ENCODE measurements around the gene CHTF18.
"Not testable (repeated sequence)": the region's sequence is repeated elsewhere in the genome, so short reads cannot be mapped to it uniquely, and the experiment has no call there.

The CHTF18 gene

DNA sequence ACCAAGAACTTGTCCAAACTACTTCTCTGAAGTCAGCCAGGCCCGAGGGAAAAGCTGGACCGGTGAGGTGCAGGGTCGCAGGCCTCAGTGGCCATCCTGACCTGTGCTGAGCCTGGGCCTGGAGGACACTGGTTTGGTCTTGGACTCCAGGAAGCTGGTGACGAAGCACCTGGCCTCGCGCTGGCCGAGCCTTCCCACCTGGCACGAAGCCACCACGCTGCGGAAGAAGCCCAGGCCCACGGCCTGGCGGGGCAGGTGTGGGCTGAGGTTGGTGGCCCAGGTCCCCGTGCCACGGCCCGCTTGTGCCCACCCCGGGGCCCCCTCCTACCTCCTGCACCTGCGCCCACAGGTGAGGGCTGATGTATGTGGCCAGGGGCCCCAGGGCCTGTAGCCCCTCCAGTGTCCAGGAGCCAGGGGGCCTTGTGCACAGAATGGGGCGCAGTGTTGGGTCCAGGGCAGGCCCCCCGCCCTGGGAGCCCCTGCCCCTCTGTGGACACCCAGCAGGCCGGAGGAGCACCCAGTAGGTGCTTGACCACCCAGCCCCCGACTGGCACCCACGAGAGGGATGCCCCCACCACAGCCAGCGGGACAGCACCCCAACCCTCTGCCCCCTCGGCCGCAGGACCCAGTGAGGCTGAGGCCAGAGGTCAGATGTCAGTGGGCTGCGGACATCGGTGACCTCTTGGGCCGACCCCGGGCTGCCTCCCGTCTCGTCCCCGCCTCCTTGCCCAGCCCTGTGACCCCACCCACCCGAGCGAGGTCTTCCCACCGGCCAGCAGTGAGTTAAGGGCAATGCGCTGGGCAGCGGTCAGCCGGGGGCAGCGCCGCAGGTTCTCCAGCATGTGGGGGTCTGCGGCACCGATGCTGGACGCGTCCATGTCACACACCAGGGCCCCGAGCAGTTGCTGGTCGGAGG is 14.1 kb upstream of the CHTF18 start:
- no peaks in the 10 kb centered on the region for H3K4me1 ChIP-seq (ENCODE audit: control insufficient read depth in 5 of 5, insufficient read depth in 5 of 5, low read length in 5 of 5)
- peaks cover 4 to 19% (median 12%) of the 10 kb centered on the region in 5 donors for H3K27me3 ChIP-seq (ENCODE audit: control insufficient read depth in 5 of 5, insufficient read depth in 4 of 5, low read length in 5 of 5)

DNA sequence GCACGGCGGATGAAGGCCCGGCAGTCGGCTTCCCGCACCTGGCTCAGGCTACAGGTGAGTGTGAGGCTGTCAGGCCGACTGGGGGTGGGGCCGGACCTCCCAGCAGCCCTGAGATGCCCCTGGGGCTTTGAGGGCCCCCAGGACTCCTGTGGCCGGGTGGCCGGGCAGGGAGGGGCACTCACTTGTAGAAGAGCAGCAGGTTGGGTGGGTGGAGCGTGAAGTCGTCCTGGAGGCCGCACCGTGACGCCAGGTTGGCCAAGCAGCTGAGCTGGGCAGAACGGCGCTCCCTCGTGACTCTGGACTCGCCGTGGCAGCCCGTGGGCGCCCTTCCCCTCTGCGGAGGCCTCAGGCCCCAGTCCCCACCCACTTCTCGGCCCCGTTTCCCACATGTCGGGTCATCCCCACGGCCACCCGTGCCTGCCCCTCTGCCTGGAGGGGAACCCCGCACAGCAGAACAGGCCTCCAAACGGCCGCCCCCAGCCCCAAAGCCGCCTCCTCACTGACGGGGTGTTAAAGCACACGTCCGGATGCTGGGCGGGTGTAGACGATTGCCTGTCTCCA is 13.1 kb upstream of the CHTF18 start:
- no peaks in the 10 kb centered on the region for H3K4me1 ChIP-seq (ENCODE audit: control insufficient read depth in 5 of 5, insufficient read depth in 5 of 5, low read length in 5 of 5)
- H3K4me3 ChIP-seq (ENCODE audit: low read depth in 1 of 5, low read length in 5 of 5) = no peak overlapping the region
- H3K27ac ChIP-seq (ENCODE audit: low read depth, low read length) = no peak overlapping the region
- peaks cover 0 to 18% (median 12%) of the 10 kb centered on the region in 5 donors for H3K27me3 ChIP-seq (ENCODE audit: control insufficient read depth in 5 of 5, insufficient read depth in 4 of 5, low read length in 5 of 5)
- no peaks in the 10 kb centered on the region for H3K36me3 ChIP-seq (ENCODE audit: control insufficient read depth in 5 of 5, insufficient read depth in 5 of 5, low read length in 5 of 5)
- no peak overlapping the region for H3K9ac ChIP-seq (ENCODE audit: low read length in 5 of 5)
- no peaks in the 10 kb centered on the region for H3K9me3 ChIP-seq (ENCODE audit: control insufficient read depth in 5 of 5, low read length in 5 of 5)

More for the DNA sequence above, 14.1 kb upstream of the CHTF18 start:
- H3K36me3 ChIP-seq (ENCODE audit: control insufficient read depth in 5 of 5, insufficient read depth in 5 of 5, low read length in 5 of 5) = no peaks in the 10 kb centered on the region
- H3K9me3 ChIP-seq (ENCODE audit: control insufficient read depth in 5 of 5, low read length in 5 of 5) = no peaks in the 10 kb centered on the region
- H3K4me3 ChIP-seq (ENCODE audit: low read depth in 1 of 5, low read length in 5 of 5) = no peak overlapping the region
- no peak overlapping the region for H3K9ac ChIP-seq (ENCODE audit: low read length in 5 of 5)
- H3K27ac ChIP-seq (ENCODE audit: low read depth, low read length) = no peak overlapping the region

- not testable (repeated sequence) for H3K9me3 ChIP-seq (ENCODE audit: control insufficient read depth in 5 of 5, low read length in 5 of 5); H3K36me3 ChIP-seq (ENCODE audit: control insufficient read depth in 5 of 5, insufficient read depth in 5 of 5, low read length in 5 of 5); H3K4me3 ChIP-seq (ENCODE audit: low read depth in 1 of 5, low read length in 5 of 5); H3K27ac ChIP-seq (ENCODE audit: low read depth, low read length); H3K9ac ChIP-seq (ENCODE audit: low read length in 5 of 5); H3K4me1 ChIP-seq (ENCODE audit: control insufficient read depth in 5 of 5, insufficient read depth in 5 of 5, low read length in 5 of 5)
- H3K27me3 ChIP-seq (ENCODE audit: control insufficient read depth in 5 of 5, insufficient read depth in 4 of 5, low read length in 5 of 5) = peaks cover 4 to 28% (median 20%) of the 10 kb centered on the region in 5 donors
Measured at GRCh38 chr16:776298-776697, 12.1 kb upstream of the CHTF18 start.

DNA sequence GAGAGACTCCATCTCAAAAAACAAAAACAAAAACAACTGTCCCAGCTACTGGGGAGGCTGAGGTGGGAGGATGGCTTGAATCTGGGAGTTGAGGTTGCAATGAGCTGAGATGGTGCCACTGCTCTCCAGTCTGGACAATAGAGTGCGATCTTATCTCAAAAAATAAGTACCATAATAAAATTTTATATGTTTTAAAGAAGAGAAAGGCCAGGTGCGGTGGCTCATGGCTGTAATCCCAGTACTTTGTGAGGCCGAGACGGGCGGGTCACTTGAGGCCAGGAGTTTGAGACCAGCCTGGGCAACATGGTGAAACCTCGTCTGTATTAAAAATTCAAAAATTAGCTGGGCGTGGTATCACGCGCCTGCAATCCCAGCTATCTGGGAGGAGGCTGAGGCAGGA is 11.6 kb upstream of the CHTF18 start:
- Histone ChIP-seq H3K27ac (ENCODE audit: low read depth, low read length) (no peak overlapping the region), H3K4me3 (ENCODE audit: low read depth in 1 of 5, low read length in 5 of 5) (no peak overlapping the region), H3K9ac (ENCODE audit: low read length in 5 of 5) (no peak overlapping the region), H3K36me3 (ENCODE audit: control insufficient read depth in 5 of 5, insufficient read depth in 5 of 5, low read length in 5 of 5) (no peaks in the 10 kb centered on the region), H3K27me3 (ENCODE audit: control insufficient read depth in 5 of 5, insufficient read depth in 4 of 5, low read length in 5 of 5) (peaks cover 7 to 33% (median 25%) of the 10 kb centered on the region in 5 donors), H3K4me1 (ENCODE audit: control insufficient read depth in 5 of 5, insufficient read depth in 5 of 5, low read length in 5 of 5) (no peaks in the 10 kb centered on the region), H3K9me3 (ENCODE audit: control insufficient read depth in 5 of 5, low read length in 5 of 5) (no peaks in the 10 kb centered on the region)

GRCh38 chr16:777826-778225 is 10.6 kb upstream of the CHTF18 start:
- no peak overlapping the region for H3K9ac ChIP-seq (ENCODE audit: low read length in 5 of 5)
- H3K27me3 ChIP-seq (ENCODE audit: control insufficient read depth in 5 of 5, insufficient read depth in 4 of 5, low read length in 5 of 5) = peaks cover 15 to 42% (median 35%) of the 10 kb centered on the region in 5 donors
- no peaks in the 10 kb centered on the region for H3K36me3 ChIP-seq (ENCODE audit: control insufficient read depth in 5 of 5, insufficient read depth in 5 of 5, low read length in 5 of 5)
- H3K4me1 ChIP-seq (ENCODE audit: control insufficient read depth in 5 of 5, insufficient read depth in 5 of 5, low read length in 5 of 5) = no peaks in the 10 kb centered on the region
- no peak overlapping the region for H3K27ac ChIP-seq (ENCODE audit: low read depth, low read length)
- H3K4me3 ChIP-seq (ENCODE audit: low read depth in 1 of 5, low read length in 5 of 5) = no peak overlapping the region
- no peaks in the 10 kb centered on the region for H3K9me3 ChIP-seq (ENCODE audit: control insufficient read depth in 5 of 5, low read length in 5 of 5)

GRCh38 chr16:778447-778846 is 10.0 kb upstream of the CHTF18 start:
- no peaks in the 10 kb centered on the region for H3K36me3 ChIP-seq (ENCODE audit: control insufficient read depth in 5 of 5, insufficient read depth in 5 of 5, low read length in 5 of 5)
- H3K27ac ChIP-seq (ENCODE audit: low read depth, low read length) = no peak overlapping the region
- no peaks in the 10 kb centered on the region for H3K4me1 ChIP-seq (ENCODE audit: control insufficient read depth in 5 of 5, insufficient read depth in 5 of 5, low read length in 5 of 5)
- H3K9me3 ChIP-seq (ENCODE audit: control insufficient read depth in 5 of 5, low read length in 5 of 5) = no peaks in the 10 kb centered on the region
- H3K4me3 ChIP-seq (ENCODE audit: low read depth in 1 of 5, low read length in 5 of 5) = no peak overlapping the region
- no peak overlapping the region for H3K9ac ChIP-seq (ENCODE audit: low read length in 5 of 5)
- H3K27me3 ChIP-seq (ENCODE audit: control insufficient read depth in 5 of 5, insufficient read depth in 4 of 5, low read length in 5 of 5) = peaks cover 19 to 46% (median 42%) of the 10 kb centered on the region in 5 donors

DNA sequence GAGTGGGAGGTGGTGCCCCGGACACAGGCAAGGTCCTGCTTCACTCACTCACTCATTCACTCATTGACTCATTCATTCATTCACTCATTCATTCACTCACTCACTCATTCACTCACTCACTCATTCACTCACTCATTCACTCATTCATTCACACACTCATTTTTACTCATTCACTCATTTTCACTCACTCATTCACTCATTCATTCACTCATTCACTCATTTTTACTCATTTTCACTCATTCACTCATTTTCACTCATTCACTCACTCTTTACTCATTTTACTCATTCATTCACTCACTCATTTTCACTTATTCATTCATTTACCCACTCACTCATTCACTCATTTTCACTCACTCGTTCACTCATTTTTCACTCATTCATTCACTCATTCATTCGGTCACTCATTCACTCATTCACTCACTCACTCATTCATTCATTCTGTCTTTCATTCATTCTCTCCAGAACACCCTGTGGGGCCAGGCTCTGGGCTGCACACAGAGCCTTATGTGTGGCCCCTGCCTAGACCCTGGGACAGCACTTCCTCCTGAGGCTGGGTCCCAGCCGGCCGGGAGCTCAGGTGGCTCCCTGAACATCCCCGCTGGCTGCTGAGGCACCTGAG is 9.4 kb upstream of the CHTF18 start:
- H3K9me3 ChIP-seq (ENCODE audit: control insufficient read depth in 5 of 5, low read length in 5 of 5) = no peaks in the 10 kb centered on the region
- no peaks in the 10 kb centered on the region for H3K36me3 ChIP-seq (ENCODE audit: control insufficient read depth in 5 of 5, insufficient read depth in 5 of 5, low read length in 5 of 5)
- H3K4me1 ChIP-seq (ENCODE audit: control insufficient read depth in 5 of 5, insufficient read depth in 5 of 5, low read length in 5 of 5) = peaks cover 0 to 2% (median 0%) of the 10 kb centered on the region in 5 donors
- H3K9ac ChIP-seq (ENCODE audit: low read length in 5 of 5) = no peak overlapping the region
- no peak overlapping the region for H3K27ac ChIP-seq (ENCODE audit: low read depth, low read length)
- no peak overlapping the region for H3K4me3 ChIP-seq (ENCODE audit: low read depth in 1 of 5, low read length in 5 of 5)
- H3K27me3 ChIP-seq (ENCODE audit: control insufficient read depth in 5 of 5, insufficient read depth in 4 of 5, low read length in 5 of 5) = peaks cover 21 to 48% (median 44%) of the 10 kb centered on the region in 5 donors

GRCh38 chr16:779561-779960 is 8.9 kb upstream of the CHTF18 start:
- H3K9me3 ChIP-seq (ENCODE audit: control insufficient read depth in 5 of 5, low read length in 5 of 5) = no peaks in the 10 kb centered on the region
- H3K4me3 ChIP-seq (ENCODE audit: low read depth in 1 of 5, low read length in 5 of 5) = no peak overlapping the region
- no peak overlapping the region for H3K9ac ChIP-seq (ENCODE audit: low read length in 5 of 5)
- H3K27ac ChIP-seq (ENCODE audit: low read depth, low read length) = no peak overlapping the region
- peaks cover 21 to 49% (median 44%) of the 10 kb centered on the region in 5 donors for H3K27me3 ChIP-seq (ENCODE audit: control insufficient read depth in 5 of 5, insufficient read depth in 4 of 5, low read length in 5 of 5)
- H3K4me1 ChIP-seq (ENCODE audit: control insufficient read depth in 5 of 5, insufficient read depth in 5 of 5, low read length in 5 of 5) = peaks cover 0 to 2% (median 0%) of the 10 kb centered on the region in 5 donors
- H3K36me3 ChIP-seq (ENCODE audit: control insufficient read depth in 5 of 5, insufficient read depth in 5 of 5, low read length in 5 of 5) = no peaks in the 10 kb centered on the region

DNA sequence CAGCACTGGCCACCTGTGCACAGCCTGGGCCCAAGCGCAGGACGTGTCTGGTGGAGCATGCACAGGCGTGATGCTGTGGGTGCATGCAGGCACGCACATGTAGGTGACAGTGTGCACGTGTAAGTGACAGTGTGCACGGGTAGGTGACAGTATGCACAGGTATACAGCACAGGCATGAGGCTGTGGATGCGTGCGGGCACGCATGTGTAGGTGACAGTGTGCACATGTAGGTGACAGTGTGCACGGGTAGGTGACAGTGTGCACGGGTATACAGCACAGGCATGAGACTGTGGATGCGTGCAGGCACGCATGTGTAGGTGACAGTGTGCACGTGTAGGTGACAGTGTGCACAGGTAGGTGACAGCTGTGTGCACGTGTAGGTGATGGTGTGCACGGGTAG is 8.1 kb upstream of the CHTF18 start:
- no peaks in the 10 kb centered on the region for H3K36me3 ChIP-seq (ENCODE audit: control insufficient read depth in 5 of 5, insufficient read depth in 5 of 5, low read length in 5 of 5)
- H3K4me1 ChIP-seq (ENCODE audit: control insufficient read depth in 5 of 5, insufficient read depth in 5 of 5, low read length in 5 of 5) = peaks cover 0 to 2% (median 0%) of the 10 kb centered on the region in 5 donors
- no peak overlapping the region for H3K27ac ChIP-seq (ENCODE audit: low read depth, low read length)
- H3K9me3 ChIP-seq (ENCODE audit: control insufficient read depth in 5 of 5, low read length in 5 of 5) = no peaks in the 10 kb centered on the region
- H3K27me3 ChIP-seq (ENCODE audit: control insufficient read depth in 5 of 5, insufficient read depth in 4 of 5, low read length in 5 of 5) = peaks cover 21 to 47% (median 44%) of the 10 kb centered on the region in 5 donors
- H3K4me3 ChIP-seq (ENCODE audit: low read depth in 1 of 5, low read length in 5 of 5) = no peak overlapping the region
- H3K9ac ChIP-seq (ENCODE audit: low read length in 5 of 5) = no peak overlapping the region
